PC-9 (cell line): ENCODE results near the gene RBM43.
A peak's percentile ranks its signal among the peaks of the same experiment; 100 is the strongest.

Experiments used
- EZH2 ChIP-seq: fragments of 200-600 bp; sonication (generic); IDR thresholded peaks from 2 replicates; pipeline ENCODE4 v1.8.0; 2017; ENCODE audit warnings: antibody characterized with exemption, low read depth
- TF ChIP-seq, protein P1 (sequence below): fragments of 200-600 bp; sonication (generic); conservative IDR thresholded peaks from 2 replicates; pipeline ENCODE4 v1.6.1; 2017; ENCODE audit warnings: mixed run types, antibody characterized with exemption, mild to moderate bottlenecking, moderate library complexity

- TF ChIP-seq, protein P1, sequence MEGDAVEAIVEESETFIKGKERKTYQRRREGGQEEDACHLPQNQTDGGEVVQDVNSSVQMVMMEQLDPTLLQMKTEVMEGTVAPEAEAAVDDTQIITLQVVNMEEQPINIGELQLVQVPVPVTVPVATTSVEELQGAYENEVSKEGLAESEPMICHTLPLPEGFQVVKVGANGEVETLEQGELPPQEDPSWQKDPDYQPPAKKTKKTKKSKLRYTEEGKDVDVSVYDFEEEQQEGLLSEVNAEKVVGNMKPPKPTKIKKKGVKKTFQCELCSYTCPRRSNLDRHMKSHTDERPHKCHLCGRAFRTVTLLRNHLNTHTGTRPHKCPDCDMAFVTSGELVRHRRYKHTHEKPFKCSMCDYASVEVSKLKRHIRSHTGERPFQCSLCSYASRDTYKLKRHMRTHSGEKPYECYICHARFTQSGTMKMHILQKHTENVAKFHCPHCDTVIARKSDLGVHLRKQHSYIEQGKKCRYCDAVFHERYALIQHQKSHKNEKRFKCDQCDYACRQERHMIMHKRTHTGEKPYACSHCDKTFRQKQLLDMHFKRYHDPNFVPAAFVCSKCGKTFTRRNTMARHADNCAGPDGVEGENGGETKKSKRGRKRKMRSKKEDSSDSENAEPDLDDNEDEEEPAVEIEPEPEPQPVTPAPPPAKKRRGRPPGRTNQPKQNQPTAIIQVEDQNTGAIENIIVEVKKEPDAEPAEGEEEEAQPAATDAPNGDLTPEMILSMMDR, result peak; percentile 89
- no peak for TF ChIP-seq EZH2
Observed at GRCh38 chr2:151238527-151239487, 22.9 kb downstream of the RBM43 start.
